Pancreas (tissue), 10 donors: ENCODE results near the gene LASP1. TPM values are rescaled to one million over a fixed set of nuclear protein-coding genes. Genes with fewer than 3 reads are reported as not detected.
"Not testable (repeated sequence)": the region's sequence is repeated elsewhere in the genome, so short reads cannot be mapped to it uniquely, and the experiment has no call there.

Source experiments
- ATAC-seq, 4 donors: fragments of 200-7000 bp; cut with Tn5 transposase; one replicate each; pipeline versions ENCODE4 v1.8.0 to v1.9.1; 2020; ENCODE audit warnings: mild to moderate bottlenecking in 4 of 4, moderate library complexity in 4 of 4
- DNase-seq, 6 donors: peaks; one replicate each; pipeline ENCODE4 v3.0.0-alpha.2; 2020
- FAIRE-seq: peaks from 2 replicates; lab custom pipeline; 2012; peaks lifted over from hg19 to GRCh38; lab: Jason Lieb, UNC
- H3K27ac ChIP-seq, 4 donors: fragments of 200-600 bp; sonication (generic); 1 replicate in 3 of 4; 2 replicates in 1 of 4; pipeline versions ENCODE4 v1.5.0 to v1.8.0; 2020
- H3K27me3 ChIP-seq, 4 donors: fragments of 200-600 bp; one replicate each; pipeline ENCODE4 v1.8.0; 2021
- H3K36me3 ChIP-seq, 3 donors: fragments of 200-600 bp; sonication (generic) in 1 of 3; one replicate each; pipeline versions ENCODE4 v1.5.0 to v1.8.0; 2020 to 2021
- H3K4me1 ChIP-seq, 3 donors: fragments of 200-600 bp; one replicate each; pipeline ENCODE4 v1.8.0; 2021
- H3K4me3 ChIP-seq, 4 donors: fragments of 200-600 bp; sonication (generic) in 2 of 4; one replicate each; pipeline versions ENCODE4 v1.5.0 to v1.8.0; 2020 to 2021
- H3K9me3 ChIP-seq, 4 donors: fragments of 200-600 bp; one replicate each; pipeline ENCODE4 v1.8.0; 2021
- CTCF ChIP-seq, 4 donors: fragments of 200-600 bp; sonication (generic) in 3 of 4; IDR thresholded peaks; one replicate each; pipeline versions ENCODE4 v1.5.0 to v1.8.0; 2021; ENCODE audit warnings: antibody characterized with exemption in 4 of 4
- whole genome bisulfite sequencing, 2 donors: extraction: QIAGEN DNeasy Blood & Tissue Kit; methylation state at CpG; one replicate each; pipeline ENCODE4 v1.1.7; 2013; 5-methylcytosine and 5-hydroxymethylcytosine counted together
- intact Hi-C, 3 donors: fragments of 100-400 bp; cut with DNase I; formaldehyde crosslinking; loops; one replicate each; pipeline versions ENCODE4 v1.11.1 to v1.14.2; 2022
- polyA plus RNA-seq, 2 donors: library from polyadenylated mRNA; stranded (reverse); fragments of 200-250 nt; gene quantifications; one replicate each; pipeline ENCODE4 v1.2.3, GENCODE V29; 2013
- total RNA-seq, 6 donors: library from RNA; stranded (reverse); fragmentation: NEBNext Ultra II Directional in 4 of 6; extraction: Animal tissue kit (Norgen Biotek cat#: 25700) in 4 of 6; gene quantifications; one replicate each; pipeline versions ENCODE4 v1.2.1 to v1.2.4, GENCODE V29; 2021 to 2023
- donor health status: healthy with polysubstance abuse.
- donor health status: DM: no; HTN: no; CAD: no; lungs with moderate emphysema.
- donor health status: DM: no; HTN: no; CAD: no.
- donor health status: control.
- donor health status: control.
- donor health status: Bipolar disorder and iron deficiency.
- donor health status: DM: yes; HTN: yes; CAD: no.
- donor health status: DM: no; HTN: no; CAD: no.
- donor health status: DM: no; HTN: no; CAD: no.
- donor health status: DM: yes; HTN: yes; CAD: no.

LASP1 gene
- total and polyA plus RNA-seq, 8 donors: 35.7 to 98.6 (median 57.1) TPM

- peaks cover 0 to 25% (median 14%) of the 10 kb centered on the region in 3 donors for H3K36me3 ChIP-seq
- no peaks in the 10 kb centered on the region for H3K27me3 ChIP-seq
- no peak for ATAC-seq
- H3K27ac ChIP-seq: no peak overlapping the region
- no peak overlapping the region for H3K4me3 ChIP-seq
- peaks cover 0 to 6% (median 0%) of the 10 kb centered on the region in 3 donors for H3K4me1 ChIP-seq
- FAIRE-seq: no peak
- intact Hi-C loops: no loop called here
- peak in 2 of 6 donors; percentile 7 to 48 for DNase-seq
- no peaks in the 10 kb centered on the region for H3K9me3 ChIP-seq
- TF ChIP-seq CTCF (IDR thresholded peaks at IDR 0.05): no peak
- WGBS, 2 donors: 76 to 83% methylated on average over 13 of the region's 13 CpGs
These were observed 52.0 kb downstream of the LASP1 start for GRCh38 chr17:38921756-38922411.

GRCh38 chr17:38922538-38923297 lies 52.9 kb downstream of the LASP1 start:
- peak overlapping the region in 2 of 4 donors; percentile 9 to 26 for H3K27ac ChIP-seq
- no peaks in the 10 kb centered on the region for H3K27me3 ChIP-seq
- no peak for TF ChIP-seq CTCF (IDR thresholded peaks at IDR 0.05)
- no peaks in the 10 kb centered on the region for H3K9me3 ChIP-seq
- WGBS, 2 donors: 42 to 52% methylated on average over 6 of the region's 6 CpGs
- ATAC-seq (peak; percentile 58 to 71 (median 66)), DNase-seq (peak in 5 of 6 donors; percentile 44 to 77 (median 69)), FAIRE-seq (no peak)
- H3K36me3 ChIP-seq: peaks cover 0 to 25% (median 14%) of the 10 kb centered on the region in 3 donors
- intact Hi-C loops: no loop called here
- no peak overlapping the region for H3K4me3 ChIP-seq
- peaks cover 0 to 6% (median 0%) of the 10 kb centered on the region in 3 donors for H3K4me1 ChIP-seq

DNA sequence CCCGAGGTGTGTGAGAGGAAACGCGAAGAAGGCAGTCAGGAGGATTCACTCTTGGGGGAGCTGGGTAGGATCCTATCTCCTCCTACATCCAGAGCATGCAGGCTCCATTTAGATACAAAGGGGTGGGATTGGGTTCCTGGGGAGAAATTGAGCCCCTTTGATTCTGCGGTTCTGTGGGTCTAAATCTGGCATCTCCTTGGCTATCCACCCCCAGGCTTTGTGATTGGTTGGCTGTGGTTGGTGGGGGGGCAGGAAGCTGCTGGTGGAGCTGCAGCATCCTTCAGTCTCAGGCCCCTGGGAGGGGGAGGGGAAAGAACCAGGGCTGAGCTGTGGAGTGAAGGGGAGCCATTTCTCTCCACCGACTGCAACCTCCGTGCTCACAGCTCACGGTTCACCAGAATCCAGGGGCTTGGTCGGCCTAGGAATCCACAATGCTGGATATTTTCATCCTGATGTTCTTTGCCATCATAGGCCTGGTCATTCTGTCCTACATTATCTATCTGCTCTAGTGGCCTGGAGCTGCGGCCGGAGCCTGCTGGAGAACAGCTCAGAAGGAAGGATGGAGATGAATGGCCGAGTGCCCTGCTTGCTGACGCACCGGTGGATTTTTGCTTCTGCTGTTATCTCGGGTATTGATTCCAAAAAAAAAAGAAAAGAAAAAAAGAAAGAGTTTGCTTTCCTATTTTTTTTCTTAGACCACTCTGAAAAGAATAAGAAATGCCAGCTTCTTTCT lies 55.6 kb downstream of the LASP1 start, which contains the start of gene LASP1NB:
LASP1NB (plus strand) TSS at position 352 of the 733 bp plus-strand sequence.
- intact Hi-C loops: no loop called here
- Histone ChIP-seq H3K4me3 (no peak within 1 kb of the TSS), H3K9me3 (no peaks in the 10 kb centered on the region), H3K36me3 (peaks cover 0 to under 1% (median 0%) of the 10 kb centered on the region in 3 donors), H3K27ac (no peak within 1 kb of the TSS), H3K4me1 (peaks cover 0 to 6% (median 0%) of the 10 kb centered on the region in 3 donors), H3K27me3 (no peaks in the 10 kb centered on the region)
- no peak for FAIRE-seq
- DNase-seq: peak in 1 of 6 donors; percentile 9
- WGBS, 2 donors: 62 to 70% methylated on average over 14 of the region's 14 CpGs
- no peak for TF ChIP-seq CTCF (IDR thresholded peaks at IDR 0.05)
- no peak for ATAC-seq

DNA sequence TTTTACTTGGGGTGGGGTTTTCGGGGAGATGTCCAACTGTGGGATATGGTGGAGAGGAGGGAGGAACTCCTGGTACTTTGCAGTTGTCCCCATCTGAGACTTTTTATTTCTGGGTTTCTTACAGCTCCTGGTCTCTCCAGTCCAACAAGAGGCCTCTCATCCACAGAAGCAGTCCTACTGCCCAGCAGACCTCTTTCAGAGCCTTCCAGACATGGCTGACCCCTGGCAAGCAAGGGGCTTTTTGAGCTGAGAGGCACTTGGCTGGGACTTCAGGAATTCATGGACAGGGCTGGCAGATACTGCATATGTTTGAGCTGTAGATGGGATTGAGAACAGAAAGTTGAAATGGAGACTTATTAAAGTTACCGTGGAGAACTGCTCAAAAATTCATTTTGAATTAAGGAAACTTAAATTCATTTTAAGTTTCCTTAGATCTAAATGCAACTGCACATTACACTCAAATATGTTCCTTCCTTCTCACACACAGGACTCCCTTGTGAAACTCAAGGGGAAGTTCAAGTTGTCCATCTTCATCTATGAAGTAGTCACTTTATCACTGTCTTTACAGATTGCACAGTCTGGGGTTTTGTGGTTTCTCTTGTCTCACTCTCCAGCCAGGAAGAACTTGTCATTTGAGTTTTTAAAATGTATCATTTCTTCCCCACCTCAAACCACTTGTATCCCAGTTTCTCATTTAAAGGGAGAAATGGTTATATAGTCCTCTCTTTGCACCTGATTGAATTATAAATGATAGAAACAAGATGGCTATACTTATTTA lies 56.6 kb downstream of the LASP1 start:
- peak in 1 of 4 donors; percentile 42 for ATAC-seq
- Histone ChIP-seq H3K4me1 (peaks cover 0 to 6% (median 0%) of the 10 kb centered on the region in 3 donors), H3K9me3 (no peaks in the 10 kb centered on the region), H3K27me3 (no peaks in the 10 kb centered on the region), H3K27ac (no peak overlapping the region), H3K4me3 (no peak overlapping the region), H3K36me3 (no peaks in the 10 kb centered on the region)
- peak in 1 of 6 donors; percentile 6 for DNase-seq
- no peak for TF ChIP-seq CTCF (IDR thresholded peaks at IDR 0.05)
- intact Hi-C loops: no loop called here
- WGBS, 2 donors: 83 to 88% methylated on average over 2 of the region's 2 CpGs
- FAIRE-seq: no peak

DNA sequence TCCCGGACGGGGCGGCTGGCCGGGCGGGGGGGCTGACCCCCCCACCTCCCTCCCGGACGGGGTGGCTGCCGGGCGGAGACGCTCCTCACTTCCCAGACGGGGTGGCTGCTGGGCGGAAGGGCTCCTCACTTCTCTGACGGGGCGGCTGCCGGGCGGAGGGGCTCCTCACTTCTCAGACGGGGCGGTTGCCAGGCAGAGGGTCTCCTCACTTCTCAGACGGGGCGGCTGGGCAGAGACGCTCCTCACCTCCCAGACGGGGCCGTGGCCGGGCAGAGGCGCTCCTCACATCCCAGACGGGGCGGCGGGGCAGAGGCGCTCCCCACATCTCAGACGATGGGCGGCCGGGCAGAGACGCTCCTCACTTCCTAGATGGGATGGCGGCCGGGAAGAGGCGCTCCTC lies 60.9 kb downstream of the LASP1 start:
- H3K4me1 ChIP-seq, H3K27ac ChIP-seq, H3K27me3 ChIP-seq, FAIRE-seq, DNase-seq, H3K4me3 ChIP-seq, H3K36me3 ChIP-seq, intact Hi-C loops, ATAC-seq, H3K9me3 ChIP-seq: not testable (repeated sequence)
- WGBS, 2 donors: 88 to 92% methylated on average over 5 to 32 of the region's 36 CpGs

DNA sequence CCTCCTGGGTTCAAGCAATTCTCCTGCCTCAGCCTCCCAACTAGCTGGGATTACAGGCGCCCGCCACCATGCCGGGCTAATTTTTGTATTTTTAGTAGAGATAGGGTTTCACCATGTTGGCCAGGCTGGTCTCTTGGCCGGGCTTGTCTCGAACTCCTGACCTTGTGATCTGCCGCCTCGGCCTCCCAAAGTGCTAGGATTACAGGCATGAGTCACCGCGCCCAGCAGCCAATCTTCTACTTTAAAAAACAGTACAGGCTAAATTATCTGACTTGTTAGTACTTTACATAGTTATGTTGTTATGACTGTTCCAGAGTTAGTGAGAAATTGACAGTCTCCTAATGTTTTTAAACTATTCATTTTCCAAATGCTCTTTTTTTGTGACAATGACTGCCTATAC lies 64.1 kb downstream of the LASP1 start:
- intact Hi-C loops, H3K9me3 ChIP-seq, H3K36me3 ChIP-seq, H3K4me3 ChIP-seq, H3K27ac ChIP-seq, H3K4me1 ChIP-seq, DNase-seq, H3K27me3 ChIP-seq, FAIRE-seq, ATAC-seq: not testable (repeated sequence)
- 82 to 87% methylated on average over 9 of the region's 9 CpGs for WGBS, 2 donors
